ENCODE measurements around the gene CDK15.
"Not testable (repeated sequence)": the region's sequence is repeated elsewhere in the genome, so short reads cannot be mapped to it uniquely, and the experiment has no call there.

- TF ChIP-seq ZMAT4 (CRISPR knock-in tag; IDR thresholded peaks at IDR 0.05); CTCF (IDR thresholded peaks at IDR 0.05); AFF4 (CRISPR knock-in tag; IDR thresholded peaks at IDR 0.05; ENCODE audit: borderline replicate concordance); SP1 (CRISPR knock-in tag; conservative IDR thresholded peaks at IDR 0.05); FOXJ3 (CRISPR knock-in tag; IDR thresholded peaks at IDR 0.05; ENCODE audit: borderline replicate concordance); ZBTB43 (CRISPR knock-in tag; IDR thresholded peaks at IDR 0.05); NR2C2 (CRISPR knock-in tag; IDR thresholded peaks at IDR 0.05); ZNF263 (CRISPR knock-in tag; IDR thresholded peaks at IDR 0.05; ENCODE audit: low read depth); IRF2 (CRISPR knock-in tag; IDR thresholded peaks at IDR 0.05; ENCODE audit: borderline replicate concordance, low read depth); NFATC4 (CRISPR knock-in tag; IDR thresholded peaks at IDR 0.05): not testable (repeated sequence)
Observed at GRCh38 chr2:201798914-201799285, 7.4 kb upstream of the CDK15 start.

Data from WTC11 (cell line).